HCT116 (cell line): ENCODE results near the gene UBA5.

ENCODE experiments used
- CTCF ChIP-seq, 3 experiments: fragments of 200-600 bp in 1 of 3; sonication (generic) in 1 of 3; IDR thresholded peaks in 2 of 3; conservative IDR thresholded peaks in 1 of 3; 2 replicates each; pipeline ENCODE4 v1.5.1; 2012 to 2017; ENCODE audit warnings: low read depth in 2 of 3, low read length in 2 of 3, antibody characterized with exemption in 1 of 3, borderline replicate concordance in 1 of 3, control low read depth in 1 of 3, mild to moderate bottlenecking in 1 of 3, mixed read lengths in 1 of 3, mixed run types in 1 of 3, moderate library complexity in 1 of 3; ENCODE audit not compliant: insufficient read depth in 1 of 3
- EZH2 ChIP-seq: fragments of 200-600 bp; sonication (generic); IDR thresholded peaks from 2 replicates; pipeline ENCODE4 v1.6.1; 2017; ENCODE audit warnings: antibody characterized with exemption, mixed run types
- JUND ChIP-seq: IDR thresholded peaks from 2 replicates; pipeline ENCODE4 v1.6.1; 2012
- POLR2A ChIP-seq: IDR thresholded peaks from 2 replicates; pipeline ENCODE4 v1.7.0; 2011; ENCODE audit warnings: borderline replicate concordance; ENCODE audit not compliant: insufficient read depth, insufficient read length; ENCODE audit errors: extremely low read depth
- POLR2AphosphoS5 ChIP-seq: IDR thresholded peaks from 2 replicates; pipeline ENCODE4 v1.6.1; 2011; ENCODE audit warnings: mild to moderate bottlenecking, low read depth, low read length, moderate library complexity
- RAD21 ChIP-seq: IDR thresholded peaks from 2 replicates; pipeline ENCODE4 v1.6.1; 2012; ENCODE audit warnings: low read depth, mild to moderate bottlenecking
- REST ChIP-seq: IDR thresholded peaks from 2 replicates; pipeline ENCODE4 v1.6.1; 2012; ENCODE audit warnings: low read depth
- SIN3A ChIP-seq: IDR thresholded peaks from 2 replicates; pipeline ENCODE4 v1.6.1; 2012; ENCODE audit warnings: low read depth
- SP1 ChIP-seq: IDR thresholded peaks from 2 replicates; pipeline ENCODE4 v1.6.1; 2012; ENCODE audit warnings: low read depth
- SRF ChIP-seq: IDR thresholded peaks from 2 replicates; pipeline ENCODE4 v1.6.1; 2012; ENCODE audit warnings: low read depth
- ZBTB33 ChIP-seq: IDR thresholded peaks from 2 replicates; pipeline ENCODE4 v1.6.1; 2011; ENCODE audit warnings: mild to moderate bottlenecking, low read length, moderate library complexity; ENCODE audit not compliant: insufficient replicate concordance; ENCODE audit errors: extremely low read depth
- ZFX ChIP-seq: fragments of 450-650 bp; IDR thresholded peaks from 2 replicates; pipeline ENCODE4 v1.6.1; 2017

- no peak for TF ChIP-seq CTCF (IDR thresholded peaks at IDR 0.05 in 2 of 3, conservative IDR thresholded peaks at IDR 0.05 in 1 of 3; ENCODE audit: borderline replicate concordance in 1 of 3, insufficient read depth in 1 of 3, low read depth in 2 of 3, low read length in 2 of 3)
- TF ChIP-seq POLR2AphosphoS5, result no peak
- TF ChIP-seq EZH2, result no peak
- no peak for TF ChIP-seq REST
- TF ChIP-seq POLR2A, result no peak
- no peak for TF ChIP-seq SP1
- TF ChIP-seq SRF, result no peak
- TF ChIP-seq JUND, result no peak
- no peak for TF ChIP-seq SIN3A
- no peak for TF ChIP-seq ZBTB33
- no peak for TF ChIP-seq ZFX
- no peak for TF ChIP-seq RAD21
These were observed 33.2 kb upstream of the UBA5 start for GRCh38 chr3:132626955-132627354.
